NAMALWA (cell line): ENCODE data around the gene SOHLH1.

ENCODE experiments used
- DNase-seq: peaks from one replicate; pipeline ENCODE4 v3.0.0-alpha.2; 2015; ENCODE audit warnings: low spot score

SOHLH1 gene

GRCh38 chr9:135703726-135704125 is 4.4 kb upstream of the SOHLH1 start:
- no peak for DNase-seq

DNA sequence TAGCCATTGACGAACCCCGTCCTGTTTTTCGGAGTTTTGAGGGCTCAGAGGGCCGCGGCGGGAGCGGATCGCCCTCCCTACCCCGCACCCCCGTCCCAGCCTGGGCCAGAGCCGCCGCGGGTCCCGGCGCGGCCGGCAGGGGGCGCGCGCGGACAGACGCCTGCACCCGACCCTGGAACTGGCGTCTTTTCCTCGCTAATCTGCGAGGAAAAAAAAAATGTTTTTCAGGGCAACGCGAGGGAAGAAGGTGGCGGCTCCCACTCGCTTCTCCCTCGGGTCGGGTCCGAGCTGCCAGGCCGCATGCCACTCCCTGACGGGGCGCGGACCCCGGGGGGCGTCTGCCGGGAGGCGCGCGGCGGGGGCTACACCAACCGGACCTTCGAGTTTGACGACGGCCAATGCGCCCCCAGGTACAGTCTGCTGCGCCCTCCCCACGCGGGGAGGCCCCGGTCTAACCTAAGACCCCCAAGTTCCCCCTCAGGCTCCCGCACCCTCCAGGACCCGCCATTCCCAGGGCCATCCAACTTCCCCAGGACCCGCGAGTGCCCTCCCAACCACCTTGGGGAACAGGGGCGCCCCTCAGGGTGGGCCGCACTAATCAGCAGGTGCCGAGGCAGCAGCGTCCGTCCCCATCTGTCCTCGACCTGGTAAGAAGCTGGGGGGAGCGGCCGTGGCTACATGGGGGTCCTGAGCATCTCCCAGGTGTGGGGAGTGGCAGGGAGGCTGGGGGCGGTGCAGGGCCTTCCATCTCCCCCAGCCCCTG is 2.9 kb upstream of the SOHLH1 start, which contains the start of gene KCNT1:
TSS of gene KCNT1 (plus strand) at position 227 of the 763 bp plus-strand sequence. CDS start at position 301, 74 bp downstream.
- peak; percentile 53 for DNase-seq

DNA sequence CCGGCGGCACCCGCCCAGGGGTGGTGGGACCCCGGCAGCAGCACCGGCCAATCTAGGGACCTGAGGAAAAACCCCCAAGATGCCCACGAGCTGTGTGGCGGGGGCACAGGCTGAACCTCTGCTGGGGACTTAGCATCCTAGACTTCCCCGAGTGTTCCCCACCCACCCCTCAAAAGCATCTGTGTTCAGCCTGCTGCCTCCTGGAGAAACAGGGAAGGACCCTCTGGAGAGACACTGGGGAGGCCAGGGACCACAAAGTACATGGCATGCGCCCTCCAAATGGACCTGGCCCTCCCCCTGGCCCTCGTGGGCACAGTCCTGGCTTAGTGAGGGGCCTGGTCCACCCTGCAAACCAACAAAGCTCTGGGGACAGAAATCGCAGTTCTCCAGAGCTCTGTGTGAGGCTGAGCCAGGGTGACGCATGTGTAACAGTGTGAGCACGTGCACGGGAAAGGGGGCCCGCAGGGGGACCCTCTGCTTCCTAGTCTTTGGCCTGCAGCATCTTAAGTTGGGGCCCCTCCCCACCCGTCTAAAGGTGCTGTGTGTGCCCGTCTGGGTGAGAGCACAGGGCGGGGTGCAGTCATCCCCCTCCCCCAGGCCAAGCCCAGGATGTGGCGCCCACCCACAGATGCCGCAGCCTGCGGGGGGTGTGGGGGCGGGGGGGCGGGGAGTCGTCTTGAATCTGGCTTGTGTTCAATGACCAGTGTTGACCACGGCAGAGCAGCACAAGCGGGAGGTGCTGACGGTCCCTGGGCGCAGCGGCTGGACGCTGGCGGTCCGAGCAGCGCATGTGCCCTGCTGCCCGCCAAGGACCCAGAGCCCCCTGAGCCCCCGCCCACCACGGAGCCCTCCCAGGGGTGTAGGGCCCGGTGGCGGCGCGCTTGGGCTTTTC is 2.0 kb upstream of the SOHLH1 start:
- DNase-seq, result no peak

GRCh38 chr9:135700525-135700924 is 1.2 kb upstream of the SOHLH1 start:
- DNase-seq, result no peak

- no peak for DNase-seq
Measured at GRCh38 chr9:135698767-135699166, 514 bp downstream of the SOHLH1 start.

GRCh38 chr9:135698236-135698635 is 1.0 kb downstream of the SOHLH1 start:
- DNase-seq, result no peak

- no peak for DNase-seq
Measured at GRCh38 chr9:135697226-135697625, 2.1 kb downstream of the SOHLH1 start.

GRCh38 chr9:135696446-135696845 is 2.8 kb downstream of the SOHLH1 start:
- DNase-seq, result no peak

DNA sequence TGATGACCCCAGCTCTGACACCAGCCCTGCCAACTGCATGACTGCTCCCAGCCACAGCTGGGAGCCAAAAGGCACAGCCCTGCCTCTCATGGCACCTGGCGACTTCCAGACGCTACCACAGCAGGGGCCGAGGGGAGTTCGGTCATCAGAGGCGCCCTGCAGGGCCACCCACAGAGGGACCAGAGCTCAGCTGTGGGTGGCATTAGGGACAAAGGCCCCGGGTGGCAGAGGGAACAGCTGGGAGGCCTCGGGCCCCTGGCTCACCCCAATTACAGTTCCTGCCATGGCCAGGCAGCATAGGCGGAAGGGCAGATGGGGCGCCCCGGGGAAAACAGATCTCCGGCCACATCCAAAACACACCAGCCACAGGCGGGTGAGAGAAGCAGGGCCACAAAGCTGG is 3.6 kb downstream of the SOHLH1 start:
- DNase-seq, result no peak

- DNase-seq, result no peak
Measured at GRCh38 chr9:135695036-135695435, 4.2 kb downstream of the SOHLH1 start.

DNA sequence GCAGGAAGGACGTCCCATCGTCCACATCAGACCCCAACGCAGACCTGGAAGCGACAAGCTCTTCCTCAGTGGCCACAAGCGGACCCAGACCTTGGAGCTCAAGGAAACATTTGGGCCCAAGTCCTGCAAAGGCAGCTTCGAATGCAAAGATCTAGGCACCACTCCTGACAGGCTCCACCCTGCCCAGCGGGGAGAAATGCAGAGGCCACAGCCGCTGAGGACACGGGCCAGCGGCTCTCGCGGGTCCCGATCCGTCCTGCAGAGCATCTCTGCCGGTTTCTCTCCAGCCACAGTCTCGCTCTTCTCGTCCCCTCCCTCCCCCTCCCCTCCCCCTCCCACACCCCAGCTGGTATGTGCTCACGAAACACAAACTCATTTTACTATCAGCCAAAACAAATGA is 4.9 kb downstream of the SOHLH1 start:
- no peak for DNase-seq

- DNase-seq, result no peak
Measured at GRCh38 chr9:135693771-135694170, 5.5 kb downstream of the SOHLH1 start.

DNA sequence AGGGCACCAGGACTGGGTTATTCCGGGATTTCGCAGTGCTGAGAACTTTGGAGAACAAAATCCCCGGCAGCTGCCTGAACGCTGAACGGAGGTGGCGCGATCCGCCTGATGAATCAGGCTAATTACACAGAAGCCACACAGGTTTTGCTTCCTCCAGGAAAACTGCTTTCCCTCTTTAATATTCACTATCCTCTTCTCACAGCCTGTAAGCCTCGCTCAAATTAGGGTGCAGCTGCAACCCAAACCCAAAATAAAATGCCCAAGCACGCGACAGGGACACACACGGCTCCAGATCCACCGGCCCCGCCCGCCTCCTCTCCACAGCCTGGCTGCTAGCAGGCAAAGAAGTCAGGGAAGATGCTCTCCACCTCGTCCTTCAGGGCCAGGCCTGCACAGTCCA is 6.0 kb downstream of the SOHLH1 start:
- DNase-seq, result no peak

- no peak for DNase-seq
Measured at GRCh38 chr9:135692410-135692809, 6.9 kb downstream of the SOHLH1 start.

DNA sequence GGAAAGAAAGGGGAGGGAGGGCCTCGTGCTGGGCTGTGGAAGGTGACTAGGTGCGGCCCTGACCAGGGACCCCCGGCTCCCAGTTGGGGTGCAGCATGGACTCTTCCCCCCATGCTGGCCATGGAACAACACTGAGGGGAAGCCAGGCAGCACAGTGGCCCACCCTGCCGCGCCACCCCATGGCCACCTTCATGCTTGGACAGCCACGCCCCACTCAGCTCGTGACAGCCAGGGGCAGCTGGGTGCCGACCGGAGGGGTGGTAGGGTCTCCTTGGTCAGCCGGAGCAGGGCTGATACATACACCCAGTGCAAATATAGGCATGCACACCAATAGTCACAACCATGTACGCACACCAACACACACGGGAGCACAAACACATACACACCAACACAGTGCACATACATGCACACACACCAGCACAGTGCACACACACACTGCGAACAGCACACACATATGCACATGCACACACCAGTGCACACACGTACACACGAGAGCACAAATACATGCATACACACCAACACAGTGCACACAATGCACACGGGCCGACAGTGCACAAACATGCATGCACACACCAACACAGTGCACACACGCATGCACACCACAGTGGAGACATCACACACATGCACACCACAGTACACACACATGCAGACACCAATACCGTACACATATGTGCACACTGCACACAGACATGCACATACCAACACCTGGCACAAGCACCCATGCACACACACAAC is 8.3 kb downstream of the SOHLH1 start:
- no peak for DNase-seq

DNA sequence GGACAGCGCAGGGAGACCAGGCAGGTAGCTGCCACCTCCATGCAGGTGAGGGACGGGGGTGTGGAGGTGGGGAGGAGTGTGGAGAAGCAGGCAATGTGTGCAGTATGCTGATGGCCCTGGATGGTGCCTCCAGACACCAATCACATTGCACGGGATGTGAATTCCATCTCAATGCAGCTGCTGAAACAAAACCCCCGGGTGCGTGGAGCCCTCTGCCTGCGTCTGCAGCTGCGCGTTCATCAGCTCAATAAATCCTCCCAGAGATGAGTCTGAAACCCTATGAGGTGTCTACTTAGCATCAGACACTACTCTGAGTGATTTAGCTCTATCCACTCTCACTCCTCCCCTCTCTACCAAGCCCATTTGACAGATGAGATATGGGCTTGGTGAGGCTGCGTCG is 10.3 kb downstream of the SOHLH1 start:
- no peak for DNase-seq

- no peak for DNase-seq
Measured at GRCh38 chr9:135687216-135687615, 12.1 kb downstream of the SOHLH1 start.

DNA sequence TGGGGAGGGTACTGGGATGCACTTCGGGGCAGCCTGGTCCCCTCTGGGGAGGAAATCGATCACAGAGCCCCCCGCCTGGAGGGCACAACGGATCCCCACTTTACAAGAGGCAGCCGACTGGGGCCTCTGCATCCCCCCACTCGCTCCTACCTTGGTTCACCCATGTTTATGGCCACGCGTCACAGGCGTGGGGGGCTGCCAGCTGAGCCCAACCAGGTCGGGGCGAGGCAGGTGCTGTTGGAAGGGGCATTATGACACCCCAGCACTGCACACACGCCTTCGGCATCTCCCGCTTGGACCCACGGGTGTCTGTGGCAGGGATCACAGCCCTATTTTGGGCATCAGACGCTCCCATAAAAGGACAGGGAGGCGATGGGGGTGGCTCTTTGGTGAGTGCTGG is 14.6 kb downstream of the SOHLH1 start:
- DNase-seq, result no peak

- DNase-seq, result no peak
Measured at GRCh38 chr9:135683401-135684034, 15.8 kb downstream of the SOHLH1 start.

DNA sequence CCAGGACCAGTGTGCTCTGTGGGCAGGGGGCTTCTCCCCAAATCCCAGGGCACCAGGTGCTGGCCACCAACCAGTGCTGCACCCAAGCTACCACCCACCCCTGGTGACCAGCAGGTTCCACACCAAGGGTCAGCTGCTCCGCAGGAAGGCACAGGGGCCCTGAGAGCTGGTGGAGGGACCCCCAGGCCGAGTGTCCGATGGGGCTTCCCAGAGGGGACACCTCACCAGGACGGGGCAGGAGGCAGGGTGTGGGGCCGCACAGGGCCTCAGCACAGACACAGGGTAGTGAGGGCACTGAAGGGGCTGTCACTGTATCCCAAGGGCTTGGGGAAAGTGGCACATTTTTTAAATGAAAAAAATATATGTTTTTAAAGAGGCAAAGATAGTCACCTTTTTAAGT is 18.1 kb downstream of the SOHLH1 start:
- DNase-seq, result no peak

GRCh38 chr9:135680056-135680455 is 19.2 kb downstream of the SOHLH1 start:
- no peak for DNase-seq
